Chondrocyte (in vitro differentiated cells): ENCODE data around the gene AFAP1. TPM values are rescaled to one million over a fixed set of nuclear protein-coding genes. Genes with fewer than 3 reads are reported as not detected.
"Not testable (repeated sequence)": the region's sequence is repeated elsewhere in the genome, so short reads cannot be mapped to it uniquely, and the experiment has no call there.

Experiments
- DNase-seq: peaks from one replicate; pipeline ENCODE4 v3.0.0; 2021; ENCODE audit warnings: mixed read lengths, low spot score
- H3K27ac Mint-ChIP-seq: one replicate; pipeline ENCODE4 v1.8.0; 2021; ENCODE audit warnings: mild to moderate bottlenecking, moderate library complexity, mixed read lengths; ENCODE audit not compliant: unreplicated experiment
- H3K27me3 Mint-ChIP-seq: 2 replicates; pipeline ENCODE4 v1.8.0; 2021; ENCODE audit warnings: low read depth, mixed read lengths
- H3K36me3 Mint-ChIP-seq: 2 replicates; pipeline ENCODE4 v1.8.0; 2021; ENCODE audit warnings: low read depth, mixed read lengths
- H3K4me1 Mint-ChIP-seq: 2 replicates; pipeline ENCODE4 v1.8.0; 2021; ENCODE audit warnings: low read depth, mild to moderate bottlenecking, mixed read lengths
- H3K4me3 Mint-ChIP-seq: one replicate; pipeline ENCODE4 v1.8.0; 2021; ENCODE audit warnings: mild to moderate bottlenecking, moderate library complexity, mixed read lengths; ENCODE audit not compliant: unreplicated experiment
- H3K9me3 Mint-ChIP-seq: 2 replicates; pipeline ENCODE4 v1.8.0; 2021; ENCODE audit warnings: low read depth, mixed read lengths
- CTCF ChIP-seq: fragments of 200-600 bp; sonication (generic); IDR thresholded peaks from 2 replicates; pipeline ENCODE4 v1.5.0; 2021; ENCODE audit warnings: antibody characterized with exemption, mild to moderate bottlenecking, moderate library complexity
- total RNA-seq: library from RNA; stranded (reverse); gene quantifications from 3 replicates; pipeline ENCODE4 v1.2.1, GENCODE V29; 2021

The AFAP1 gene
- total RNA-seq, 1 donor from 2014 or later = 118 TPM

- Mint-ChIP-seq H3K27me3 (peaks cover 10% of the 10 kb centered on the region), H3K4me1 (peaks cover 12% of the 10 kb centered on the region), H3K4me3 (no peak overlapping the region), H3K9me3 (no peaks in the 10 kb centered on the region), H3K36me3 (no peaks in the 10 kb centered on the region), H3K27ac (no peak overlapping the region)
- no peak for TF ChIP-seq CTCF
- DNase-seq = no peak
Observed at GRCh38 chr4:7945709-7946380, 6.2 kb upstream of the AFAP1 start.

- H3K4me3 Mint-ChIP-seq = no peak overlapping the region
- no peaks in the 10 kb centered on the region for H3K36me3 Mint-ChIP-seq
- H3K27ac Mint-ChIP-seq = no peak overlapping the region
- no peak for DNase-seq
- peaks cover 10% of the 10 kb centered on the region for H3K27me3 Mint-ChIP-seq
- no peak for TF ChIP-seq CTCF
- H3K4me1 Mint-ChIP-seq = peaks cover 17% of the 10 kb centered on the region
- H3K9me3 Mint-ChIP-seq = no peaks in the 10 kb centered on the region
Observed at GRCh38 chr4:7944599-7945220, 5.0 kb upstream of the AFAP1 start.

GRCh38 chr4:7943688-7944087 lies 4.0 kb upstream of the AFAP1 start:
- DNase-seq, H3K4me3 Mint-ChIP-seq, H3K9me3 Mint-ChIP-seq, H3K27me3 Mint-ChIP-seq, H3K27ac Mint-ChIP-seq, H3K36me3 Mint-ChIP-seq: not testable (repeated sequence)
- H3K4me1 Mint-ChIP-seq = peaks cover 17% of the 10 kb centered on the region

- H3K27ac Mint-ChIP-seq = no peak overlapping the region
- H3K4me1 Mint-ChIP-seq = peaks cover 18% of the 10 kb centered on the region
- no peaks in the 10 kb centered on the region for H3K36me3 Mint-ChIP-seq
- no peak for DNase-seq
- no peak overlapping the region for H3K4me3 Mint-ChIP-seq
- no peak for TF ChIP-seq CTCF
- H3K9me3 Mint-ChIP-seq = no peaks in the 10 kb centered on the region
- H3K27me3 Mint-ChIP-seq = no peaks in the 10 kb centered on the region
Observed at GRCh38 chr4:7943211-7943610, 3.5 kb upstream of the AFAP1 start.

GRCh38 chr4:7941965-7942496 lies 2.4 kb upstream of the AFAP1 start:
- no peak for DNase-seq
- Mint-ChIP-seq H3K36me3 (no peaks in the 10 kb centered on the region), H3K4me3 (no peak overlapping the region), H3K27ac (no peak overlapping the region), H3K27me3 (no peaks in the 10 kb centered on the region), H3K9me3 (no peaks in the 10 kb centered on the region), H3K4me1 (peaks cover 30% of the 10 kb centered on the region)
- no peak for TF ChIP-seq CTCF
